ENCODE results near the gene HBS1L.

Gene HBS1L

DNA sequence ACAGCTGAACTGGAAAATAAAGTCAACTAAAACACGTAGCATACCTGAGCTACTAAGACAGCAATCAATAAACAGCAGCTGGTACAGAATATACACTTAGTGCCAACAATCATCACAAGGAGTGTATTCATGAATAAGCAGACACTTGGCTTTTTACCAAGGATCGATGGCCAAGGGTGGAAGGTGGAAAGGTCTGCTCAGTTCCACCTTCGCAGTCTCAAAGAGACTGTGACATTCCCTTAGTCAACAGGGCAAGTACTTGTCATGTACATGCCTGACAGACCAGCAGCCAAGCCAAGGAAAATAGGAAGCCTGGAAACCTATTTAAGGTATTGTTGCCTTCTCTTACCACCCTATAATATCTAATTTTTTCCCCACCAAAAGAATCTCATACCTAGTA, 21.4 kb downstream of the HBS1L start:
- DNase-seq = no peak

DNA sequence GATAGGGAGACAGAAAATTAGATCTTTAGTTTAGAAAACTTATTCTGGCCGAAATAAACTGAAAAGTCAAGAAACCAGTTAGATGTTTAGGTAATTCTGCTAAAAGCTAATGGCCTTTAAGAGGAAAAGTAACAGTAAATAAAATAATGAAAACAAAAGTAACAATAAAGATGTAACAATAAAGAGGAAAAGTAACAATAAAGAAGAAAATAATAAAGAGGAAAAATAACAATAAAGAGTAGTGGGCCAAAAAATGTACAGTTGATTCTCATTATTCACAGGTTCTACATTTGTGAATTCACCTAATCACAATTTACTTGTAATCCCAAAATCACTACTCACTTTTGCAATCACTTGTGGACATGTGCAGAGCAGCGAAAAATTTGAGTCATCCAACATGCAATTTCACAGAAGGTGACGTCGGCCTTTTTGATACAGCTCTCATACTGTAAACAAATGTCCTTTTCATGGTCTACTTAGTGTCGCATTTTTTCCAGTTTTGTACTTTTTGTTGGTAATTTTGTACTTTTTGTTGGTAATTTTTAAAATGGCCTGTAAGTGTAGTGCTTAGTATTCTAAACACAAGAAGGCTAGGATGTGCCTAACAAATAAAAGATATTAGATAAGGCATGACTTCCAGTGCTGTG, 24.0 kb downstream of the HBS1L start:
- DNase-seq = no peak

DNA sequence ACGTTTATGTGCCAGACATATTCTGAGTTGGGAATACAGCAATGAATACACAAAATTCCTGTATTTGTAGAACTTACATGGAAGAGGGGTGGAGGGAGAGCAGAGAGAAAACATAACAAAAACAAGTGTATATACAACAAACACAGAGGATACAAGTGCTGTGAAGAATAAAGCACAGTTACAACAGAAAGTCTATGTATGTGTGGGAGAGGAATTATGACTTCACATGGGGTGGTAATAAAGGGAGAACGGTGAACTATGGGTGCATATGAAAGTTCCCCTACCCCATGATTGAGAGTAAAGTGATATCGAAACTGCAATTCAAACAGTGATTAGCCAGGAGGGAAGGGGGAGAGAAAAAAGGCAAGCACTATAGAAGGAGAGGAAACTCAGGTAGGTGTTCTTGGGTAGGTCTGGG, 24.6 kb downstream of the HBS1L start:
- no peak for DNase-seq

DNA sequence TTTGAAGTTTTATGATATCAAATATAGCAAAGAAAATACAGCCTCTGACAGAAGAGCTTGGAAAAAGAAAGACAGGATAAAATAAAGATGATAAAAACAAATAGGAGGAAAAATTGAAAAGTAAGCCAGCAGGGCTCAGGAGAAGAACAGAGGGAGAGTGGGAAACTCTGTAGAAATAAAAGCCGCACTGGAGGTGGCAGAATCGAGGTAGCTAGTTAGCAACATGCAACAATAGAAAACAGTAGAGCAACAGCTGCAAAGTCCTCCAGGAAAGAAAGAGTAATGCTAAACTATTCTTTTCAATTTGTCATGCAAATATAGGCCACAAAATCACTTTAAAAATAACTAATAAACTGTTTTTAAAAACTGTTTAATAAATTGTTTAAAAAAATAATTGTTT, 28.8 kb downstream of the HBS1L start:
- DNase-seq = no peak

DNA sequence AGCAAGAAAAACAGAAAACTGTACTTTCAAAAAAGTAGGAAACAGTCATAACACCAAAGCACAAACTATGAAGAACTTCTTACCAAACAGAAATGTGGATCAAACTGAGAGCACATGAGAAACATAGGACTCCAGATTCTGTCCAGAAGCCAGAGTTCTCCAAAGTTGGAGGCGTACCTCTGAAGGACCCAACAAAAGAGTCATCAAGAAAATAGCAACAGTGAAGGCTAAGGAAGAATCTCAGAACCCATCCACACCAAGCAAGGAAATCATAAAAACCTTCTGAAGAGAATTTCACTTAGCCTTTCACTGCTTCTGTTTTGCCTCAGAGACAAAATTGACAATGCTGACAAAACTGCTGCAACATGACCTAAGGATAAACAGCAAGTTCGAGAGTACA, 29.4 kb downstream of the HBS1L start:
- no peak for DNase-seq

DNA sequence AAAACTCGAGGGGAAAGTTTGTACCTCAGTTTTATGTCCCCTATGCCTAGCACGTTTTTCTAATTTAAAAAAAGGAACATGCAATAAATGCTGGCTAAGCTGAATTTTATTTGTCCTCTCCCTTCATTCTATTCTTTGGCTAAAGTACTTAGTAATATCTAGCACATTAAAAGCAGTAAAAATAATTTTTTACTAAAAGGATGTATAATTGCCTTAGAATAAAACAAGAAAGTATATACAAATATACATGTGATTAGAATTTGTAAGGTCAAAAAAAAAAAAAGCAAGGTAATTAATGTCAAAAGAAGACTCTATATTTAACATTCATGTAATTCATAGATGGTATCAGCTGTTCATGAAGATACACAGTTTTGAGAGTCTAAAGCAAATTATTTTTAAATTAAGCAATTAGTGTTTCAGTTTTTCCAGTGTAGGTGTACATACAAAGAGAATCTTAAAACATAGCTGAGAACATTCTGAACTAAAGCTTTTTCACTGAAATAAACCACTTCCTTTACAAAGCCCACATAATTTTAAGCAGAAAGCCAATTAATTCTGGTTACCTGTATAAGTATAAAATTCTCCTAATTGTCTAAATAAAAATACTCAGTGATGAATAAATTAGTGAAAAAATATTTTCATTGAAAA, 32.4 kb downstream of the HBS1L start:
- DNase-seq = no peak

DNA sequence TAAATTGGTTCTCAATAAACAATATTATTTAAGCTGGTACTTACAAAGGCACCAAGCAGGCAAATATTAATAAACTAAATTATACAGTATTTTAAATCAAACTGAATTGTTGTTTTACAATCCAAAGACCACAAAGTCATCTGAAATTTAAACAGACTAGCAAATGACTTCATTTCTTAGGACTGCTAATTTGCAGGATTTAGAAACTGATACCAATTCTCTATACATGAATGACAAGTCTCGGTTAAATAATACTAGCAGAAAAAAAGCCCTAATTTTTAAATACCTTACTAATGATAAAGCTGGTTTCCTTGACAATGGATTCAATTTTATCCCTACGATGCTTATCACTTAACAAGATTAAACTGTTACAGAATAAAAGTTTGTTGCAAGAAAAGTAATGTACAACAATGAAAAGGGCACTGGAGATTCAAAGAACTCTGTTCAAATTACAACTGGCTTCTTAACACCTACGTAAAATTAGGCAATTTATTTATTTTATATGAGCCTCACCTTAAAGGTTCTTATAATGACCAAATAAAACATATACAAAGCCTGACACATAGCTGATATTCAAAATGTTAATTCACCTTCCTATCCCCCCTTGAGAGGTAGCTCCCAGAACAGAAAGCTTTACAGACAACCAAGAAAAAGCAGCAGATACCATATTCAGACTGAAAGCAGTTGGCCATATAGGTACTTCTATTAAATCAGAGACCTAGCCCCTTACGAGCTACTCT, 33.1 kb downstream of the HBS1L start:
- DNase-seq = no peak

DNA sequence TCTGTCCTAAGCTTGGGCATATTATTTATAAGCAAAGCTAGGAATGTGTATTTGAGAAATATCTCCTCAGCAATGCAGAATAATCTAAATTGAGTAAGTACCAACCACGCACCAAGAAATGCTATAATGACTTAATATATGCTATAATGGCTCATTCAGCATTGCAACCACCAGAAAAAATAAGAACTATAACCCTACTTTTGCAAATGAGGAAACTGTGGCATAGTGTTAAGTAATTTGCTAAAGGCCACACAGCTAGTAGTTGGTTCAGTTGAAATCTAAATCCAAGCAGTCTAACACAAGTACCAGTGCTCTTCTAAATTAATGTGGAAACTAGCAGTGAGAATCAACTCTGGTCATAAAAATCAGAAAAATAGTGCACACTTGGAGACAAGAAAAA, 35.7 kb downstream of the HBS1L start:
- DNase-seq = no peak

DNA sequence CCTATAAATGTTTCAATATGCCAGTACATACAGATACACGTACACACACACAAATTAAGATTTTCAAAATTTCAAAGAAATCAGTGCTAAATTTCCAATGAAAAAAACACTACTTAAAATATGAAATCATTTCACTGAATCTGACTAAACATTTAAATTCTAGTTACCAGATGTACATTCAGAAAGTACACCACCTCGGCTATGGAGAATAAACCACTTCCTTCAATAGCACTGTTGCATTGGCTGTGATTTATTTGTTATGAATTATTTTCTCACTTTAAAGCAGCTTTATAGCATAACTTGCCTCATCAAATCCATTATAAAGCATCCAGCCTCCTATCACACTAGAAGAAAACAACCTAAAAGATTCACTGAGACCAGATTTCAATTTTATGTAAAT, 36.6 kb downstream of the HBS1L start:
- DNase-seq = no peak

DNA sequence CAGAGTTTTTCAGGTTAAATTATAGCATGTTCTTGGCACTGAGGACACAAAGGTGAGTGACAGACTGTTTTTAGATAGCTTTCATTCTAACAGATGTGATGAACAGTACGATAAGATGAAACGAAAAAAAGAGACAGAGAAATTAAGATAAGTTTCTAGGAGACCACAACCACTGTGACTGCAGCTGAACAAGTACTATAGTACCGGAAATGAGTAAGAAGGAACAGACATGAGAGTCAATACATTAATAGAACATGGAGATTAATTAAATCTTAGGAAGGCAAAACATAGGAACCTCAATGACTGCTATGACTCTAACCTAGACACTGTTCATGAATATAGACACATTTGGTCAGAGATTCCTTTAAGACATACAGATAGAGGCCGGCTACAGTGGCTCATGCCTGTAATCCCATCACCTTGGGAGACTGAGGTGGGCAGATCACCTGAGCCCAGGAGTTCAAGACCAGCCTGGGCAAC, 40.2 kb downstream of the HBS1L start:
- no peak for DNase-seq

DNA sequence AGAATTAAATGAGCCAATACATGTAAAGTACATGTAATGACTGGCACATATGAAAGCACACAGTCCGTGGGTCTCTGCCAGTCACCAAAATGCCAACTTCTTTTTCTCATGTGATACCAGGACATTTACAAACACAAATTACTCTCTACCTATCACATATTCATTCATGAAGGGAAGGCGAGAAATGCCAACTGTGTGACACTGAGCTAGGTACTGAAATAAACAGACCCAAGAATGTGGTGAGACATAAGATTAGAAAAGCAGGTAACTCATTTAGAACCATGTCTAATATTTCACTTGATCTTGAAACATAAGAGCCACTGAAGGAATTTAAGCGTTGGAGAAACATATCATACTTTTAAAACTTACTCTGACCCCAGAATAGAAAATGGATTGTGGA, 41.4 kb downstream of the HBS1L start:
- no peak for DNase-seq

DNA sequence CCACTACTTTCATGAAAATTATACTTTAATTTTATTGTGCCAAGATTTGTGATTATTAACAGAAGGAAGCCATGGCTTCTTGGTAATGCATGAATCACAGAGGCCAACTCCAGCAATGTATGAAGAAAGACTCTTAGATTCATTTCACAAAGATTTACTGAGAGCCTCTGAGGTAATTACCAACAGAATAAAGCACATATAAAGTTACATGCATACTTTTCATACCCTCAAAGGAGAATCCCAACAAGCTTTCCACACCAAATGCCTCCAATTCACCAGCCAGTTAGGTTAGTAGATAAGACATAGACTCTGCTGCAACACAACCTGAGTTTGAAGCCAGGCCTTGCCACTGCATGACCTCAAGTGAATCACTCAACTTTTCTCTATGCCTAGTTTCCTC, 41.9 kb downstream of the HBS1L start:
- no peak for DNase-seq

DNA sequence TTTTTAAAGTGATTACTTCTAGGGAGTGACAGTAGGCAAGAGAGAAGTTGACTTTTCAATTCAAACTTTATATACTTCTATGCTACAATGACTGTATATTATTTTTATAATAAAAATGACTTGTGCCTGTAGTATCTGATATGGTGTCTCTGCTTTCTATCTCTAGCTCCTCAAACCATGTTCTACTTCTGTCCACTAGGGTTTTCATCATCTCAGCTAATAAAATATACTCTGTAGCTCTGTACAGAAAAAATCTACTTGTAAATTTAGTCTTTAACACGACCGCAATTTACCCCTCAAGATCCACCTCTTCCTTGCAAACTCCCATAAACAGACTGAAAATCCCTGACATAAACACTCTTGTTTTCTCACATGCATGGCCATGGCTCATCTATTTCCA, 42.3 kb downstream of the HBS1L start:
- no peak for DNase-seq

DNA sequence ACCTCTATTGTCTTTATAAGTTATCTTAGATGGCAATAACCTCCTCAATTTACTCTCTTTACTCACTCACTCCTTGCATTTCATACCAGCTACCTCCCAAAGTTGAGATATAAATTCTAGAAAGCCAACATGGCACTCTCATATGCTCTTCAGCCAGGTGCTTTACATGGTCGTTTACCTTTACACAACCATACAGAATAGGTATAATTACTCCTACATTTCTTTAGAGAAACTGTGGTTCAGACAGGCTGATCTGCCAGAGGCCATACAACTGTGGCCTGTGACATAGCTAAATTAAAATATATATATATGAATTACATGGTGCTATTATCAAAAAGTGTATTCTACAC, 45.7 kb downstream of the HBS1L start:
- DNase-seq = no peak

DNA sequence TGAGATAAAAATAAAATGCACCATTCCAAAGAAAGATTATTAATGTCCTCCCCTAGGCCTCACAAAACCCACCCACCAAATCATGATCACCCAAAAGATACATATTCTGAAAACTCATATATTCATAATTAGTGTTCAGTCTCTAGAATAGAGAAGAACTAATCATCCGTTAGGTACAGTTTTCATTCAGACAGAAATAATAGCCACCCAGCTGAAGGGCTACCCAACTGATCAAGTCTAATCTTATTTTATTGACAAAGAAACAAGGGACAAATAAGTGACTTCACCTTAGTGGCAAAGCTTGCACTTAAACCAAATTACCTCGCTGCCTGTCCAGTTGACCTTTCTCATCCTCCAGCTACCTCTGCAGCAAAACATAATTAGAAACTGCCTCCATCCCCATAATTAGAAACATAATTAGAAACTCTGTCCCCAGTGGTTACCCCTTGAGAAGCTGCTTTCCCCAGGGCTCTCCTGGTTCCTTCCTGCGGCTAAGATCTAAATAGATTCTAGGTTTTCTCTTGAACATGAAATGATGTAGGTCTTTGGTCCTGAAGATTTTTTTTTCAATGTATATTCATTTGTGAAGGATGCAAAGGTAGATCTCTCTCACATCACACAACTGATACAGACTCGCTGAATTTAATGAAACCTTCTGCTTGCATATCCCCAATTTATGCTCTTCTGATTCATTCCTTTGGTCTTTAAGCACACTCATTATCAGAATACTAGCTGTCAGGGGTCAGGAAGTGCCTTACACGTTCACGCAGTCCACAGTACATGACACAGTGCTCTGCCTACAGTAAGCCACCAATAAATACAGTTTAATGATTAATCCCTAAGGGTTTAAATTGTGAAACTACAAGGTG, 46.3 kb downstream of the HBS1L start:
- DNase-seq = no peak

DNA sequence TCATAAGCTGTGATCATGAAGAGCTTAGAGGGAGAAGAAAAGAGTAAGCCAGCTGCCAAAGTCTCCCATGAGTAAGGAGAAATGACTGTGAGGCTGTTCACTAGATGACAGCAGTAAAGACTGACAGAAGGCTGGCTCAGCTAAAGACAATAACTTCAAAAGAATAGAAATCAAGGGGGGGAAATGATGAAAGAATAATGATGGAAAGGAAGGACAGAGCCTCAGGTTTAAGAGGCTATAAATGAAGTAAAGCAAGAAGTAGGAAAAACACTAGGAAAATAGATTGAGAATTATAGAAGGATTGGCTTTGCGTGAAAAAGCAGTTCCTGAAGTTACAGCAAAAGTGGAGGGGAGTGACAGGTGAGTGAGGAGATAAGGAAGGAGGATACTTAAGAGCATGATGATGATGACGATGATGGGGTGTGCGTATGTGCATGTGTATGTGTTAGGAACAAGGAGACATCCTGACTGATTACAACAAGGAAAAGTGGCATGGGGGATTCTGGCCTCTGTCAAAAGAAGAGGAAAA, 48.2 kb downstream of the HBS1L start:
- no peak for DNase-seq

DNA sequence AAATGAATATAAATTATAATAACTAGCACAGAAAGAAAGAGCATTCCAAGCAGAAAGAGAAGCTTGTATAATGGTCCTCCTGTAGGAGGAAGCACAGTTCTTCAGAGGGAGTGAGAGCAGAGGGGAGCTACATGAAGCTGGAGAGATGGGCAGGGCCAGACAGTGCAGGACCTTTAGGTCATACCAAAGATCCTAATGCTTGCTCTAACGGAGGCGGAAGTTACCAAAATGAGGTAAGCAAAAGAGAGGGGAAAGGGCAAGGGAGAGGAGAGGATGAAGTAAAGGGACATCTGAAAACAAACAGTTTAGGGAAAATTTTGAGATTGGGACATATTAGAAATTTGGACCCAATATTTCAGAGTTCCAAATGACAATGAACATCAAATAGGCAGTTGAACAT, 50.2 kb downstream of the HBS1L start:
- no peak for DNase-seq

DNA sequence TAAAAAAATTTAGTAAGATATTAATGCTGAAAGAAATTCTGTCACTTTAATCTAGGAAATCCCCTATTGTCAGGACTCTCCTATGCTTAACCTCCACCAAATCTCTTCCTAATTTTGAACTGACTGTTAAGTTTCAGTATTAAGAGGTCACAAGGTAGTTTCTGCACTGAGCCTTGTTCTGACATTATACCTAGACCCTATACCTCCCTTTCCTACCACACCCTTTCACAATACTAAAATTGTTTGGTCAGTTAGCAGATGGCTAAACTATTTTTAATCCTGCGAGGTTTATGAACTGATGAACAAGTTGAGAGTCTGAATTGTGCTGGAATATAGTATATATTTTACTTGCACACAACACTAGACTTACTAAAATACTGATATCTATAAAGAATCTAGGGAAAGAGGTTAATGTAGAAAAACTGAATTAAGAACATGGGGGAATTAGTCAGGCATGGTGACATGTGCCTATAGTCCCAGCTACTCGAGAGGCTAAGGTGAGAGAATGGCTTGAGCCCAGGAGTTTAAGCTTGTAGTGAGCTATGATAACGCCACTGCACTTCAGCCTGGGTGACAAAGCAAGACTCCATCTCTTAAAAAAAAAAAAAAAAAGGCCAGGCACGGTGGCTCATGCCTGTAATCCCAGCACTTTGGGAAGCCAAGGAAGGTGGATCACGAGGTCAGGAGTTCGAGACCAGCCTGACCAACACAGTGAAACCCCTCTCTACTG, 51.5 kb downstream of the HBS1L start:
- DNase-seq = no peak

DNA sequence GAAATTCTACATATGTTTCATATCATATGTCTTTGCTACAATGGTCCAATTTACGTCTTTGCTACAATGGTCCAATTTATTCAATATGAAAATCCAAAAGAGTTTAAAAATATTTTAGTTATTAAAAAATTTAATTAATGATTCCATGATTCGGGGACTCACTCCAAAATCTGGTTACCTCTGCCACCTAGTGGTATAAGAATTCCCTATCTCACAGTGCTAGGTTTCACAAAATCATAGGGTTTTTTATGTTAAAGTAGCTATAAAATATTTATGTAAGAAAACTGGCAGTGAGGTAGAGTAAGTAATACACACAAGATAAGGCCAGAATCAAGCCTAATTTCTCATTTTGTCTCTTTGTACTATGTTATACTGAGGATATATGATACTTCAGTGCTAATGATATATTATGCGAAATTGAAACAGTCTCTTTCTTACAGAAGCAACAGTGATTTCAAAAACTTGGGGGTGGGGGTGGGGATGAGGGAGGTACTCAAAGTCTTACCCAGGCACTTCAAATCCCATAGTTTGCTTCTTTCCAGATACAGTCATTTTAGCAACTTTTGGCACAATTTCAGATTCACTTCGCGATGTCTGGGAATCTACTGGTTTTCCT, 52.3 kb downstream of the HBS1L start:
- no peak for DNase-seq

DNA sequence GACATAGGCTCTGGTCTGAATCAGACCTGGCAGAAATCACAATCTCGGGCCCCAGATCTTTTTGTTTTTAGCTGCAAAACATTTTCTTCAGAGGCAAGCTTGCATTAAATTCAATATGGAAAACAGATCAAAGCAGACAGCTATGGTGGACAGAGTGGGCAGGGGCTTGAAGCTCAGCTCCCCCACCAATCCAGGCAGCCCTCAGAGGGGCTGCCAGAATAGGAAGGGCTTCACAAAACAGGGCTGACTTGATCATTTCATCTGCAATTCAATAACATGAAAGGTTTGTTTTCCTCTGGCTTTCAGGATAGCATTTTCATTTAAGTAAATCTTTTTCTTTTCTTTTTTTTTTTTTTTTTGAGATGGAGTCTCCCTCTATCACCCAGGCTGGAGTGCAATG, 55.5 kb downstream of the HBS1L start:
- DNase-seq = no peak

DNA sequence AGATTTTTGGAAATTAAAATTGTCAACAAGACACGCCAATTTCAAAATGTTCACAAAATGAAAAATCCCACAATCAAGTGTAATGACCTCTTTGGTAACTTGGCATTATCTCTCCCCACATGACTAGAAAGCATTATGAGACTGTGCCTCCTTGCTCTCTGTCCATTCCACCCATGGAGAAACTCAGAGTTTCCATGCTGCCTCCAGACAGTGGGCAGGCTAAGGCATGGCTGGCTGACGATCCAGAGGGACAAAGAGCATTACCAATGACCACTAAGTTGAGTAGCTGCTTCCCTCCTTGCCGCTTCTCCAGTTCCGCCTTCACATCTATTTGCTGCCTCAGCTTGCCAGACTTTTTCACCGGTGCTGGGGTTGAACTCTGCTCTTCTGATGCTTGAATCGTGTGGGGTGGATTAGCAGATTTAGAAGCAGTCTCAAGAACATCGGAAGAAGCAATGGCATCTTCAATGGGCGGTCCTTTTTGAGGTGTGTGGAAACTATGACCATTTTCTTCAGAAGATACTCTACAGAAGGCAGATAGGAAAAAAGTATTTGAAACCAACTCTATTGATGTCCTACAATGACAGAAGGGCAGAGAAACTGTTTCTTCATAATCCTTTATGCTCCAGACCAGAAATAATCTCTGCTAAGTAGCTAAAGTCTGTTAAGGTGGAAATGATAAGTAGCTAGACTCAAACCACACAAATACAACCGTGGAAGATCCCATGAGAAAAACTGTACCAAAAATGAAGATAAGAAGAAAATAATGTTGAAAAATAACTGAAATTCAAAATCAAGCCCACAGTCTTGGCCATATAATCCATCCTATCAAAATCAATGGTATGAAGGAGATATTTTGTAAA, 57.3 kb downstream of the HBS1L start:
- DNase-seq = no peak
